Measurements from ENCODE around the gene ASB5. TPM values are rescaled to one million over a fixed set of nuclear protein-coding genes. Genes with fewer than 3 reads are reported as not detected.

Gene ASB5
- total RNA-seq, 1 donor from 2014 or later = not detected

- DNase-seq (ENCODE audit: low spot score) (no peak), ATAC-seq (no peak)
Observed at GRCh38 chr4:176185051-176185450, 84.0 kb downstream of the ASB5 start.

Other genes starting within 250 kb of the ASB5 start
- 0.23 TPM for gene WDR17, start 203.4 kb downstream of the ASB5 start, total RNA-seq
- gene SPATA4, start 73.6 kb downstream of the ASB5 start, total RNA-seq = not detected
- gene SPCS3, start 50.7 kb upstream of the ASB5 start, total RNA-seq = 108 TPM